SK-N-MC (cell line): ENCODE measurements around the gene BIK.

ENCODE experiments used
- EZH2 ChIP-seq: fragments of 200-600 bp; sonication (generic); IDR thresholded peaks from one replicate; pipeline ENCODE4 v1.6.1; 2017; ENCODE audit warnings: antibody characterized with exemption
- FOXP2 ChIP-seq: optimal IDR thresholded peaks from 2 replicates; pipeline ENCODE3; 2011; ENCODE audit warnings: mild to moderate bottlenecking, moderate library complexity; ENCODE audit not compliant: insufficient read depth; ENCODE audit errors: extremely low read length, control extremely low read depth
- POLR2AphosphoS5 ChIP-seq: IDR thresholded peaks from 2 replicates; pipeline ENCODE4 v1.6.1; 2012; ENCODE audit warnings: mild to moderate bottlenecking, low read depth, low read length, borderline replicate concordance

GRCh38 chr22:43169310-43170130, 59.0 kb downstream of the BIK start:
- TF ChIP-seq EZH2 (no peak), POLR2AphosphoS5 (no peak), FOXP2 (no peak)
